ENCODE results near the gene ZNF3. TPM values are rescaled to one million over a fixed set of nuclear protein-coding genes. Genes with fewer than 3 reads are reported as not detected.
"Not testable (repeated sequence)": the region's sequence is repeated elsewhere in the genome, so short reads cannot be mapped to it uniquely, and the experiment has no call there.

The ZNF3 gene
- polyA plus RNA-seq = 16.6 to 17.7 TPM (median 16.8 TPM) in 3 replicates
- polyA plus RNA-seq (2011; ENCODE audit: low read depth) = 4.2 TPM
- 6.5 and 9.5 TPM in 2 replicates for polyA plus RNA-seq (2011; cell fraction: cytosol; rRNA removed)
- 36.3 and 40.5 TPM in 2 replicates for polyA plus RNA-seq (2011; cell fraction: nucleus; rRNA removed)
- 9.5 and 12.5 TPM in 2 replicates for polyA plus RNA-seq (2012; ENCODE audit: low replicate concordance)
- 12.2 to 25.6 TPM (median 14.7 TPM) in 3 replicates for polyA minus RNA-seq
- 8.6 TPM for polyA minus RNA-seq (2011; cell fraction: cytosol; rRNA and poly(A)+ RNA removed)
- 12.9 and 18.7 TPM in 2 replicates for polyA minus RNA-seq (2011; cell fraction: nucleus; rRNA and poly(A)+ RNA removed)

- Histone ChIP-seq H3K27me3 (ENCODE audit: control insufficient read depth, extremely low read depth, insufficient read depth, low read length) (no peaks in the 10 kb centered on the region), H3K36me3 (ENCODE audit: control insufficient read depth in 2 of 2, extremely low read depth in 1 of 2, insufficient read depth in 2 of 2, low read length in 2 of 2) (peaks cover 13 to 19% of the 10 kb centered on the region in 2 experiments), H3K4me1 (ENCODE audit: control insufficient read depth, extremely low read depth, insufficient read depth, low read length) (peaks cover 15% of the 10 kb centered on the region), H3K4me2 (ENCODE audit: control insufficient read depth, extremely low read depth, insufficient read depth, low read depth, low read length) (peak within 1 kb of the TSS; percentile 88), H3K9ac (ENCODE audit: control insufficient read depth, extremely low read depth, insufficient read depth, low read length) (peak within 1 kb of the TSS; percentile 95), H3K9me1 (ENCODE audit: control insufficient read depth, extremely low read depth, insufficient read depth, low read length) (no peaks in the 10 kb centered on the region), H3K79me2 (ENCODE audit: control insufficient read depth, insufficient read depth, low read length) (peaks cover 47% of the 10 kb centered on the region), H3K27ac (ENCODE audit: control insufficient read depth, insufficient read depth, low read length) (peak within 1 kb of the TSS; percentile 89), H4K20me1 (ENCODE audit: control insufficient read depth, extremely low read depth, insufficient read depth, low read length) (no peaks in the 10 kb centered on the region), H2AFZ (ENCODE audit: control insufficient read depth, low read length) (peak within 1 kb of the TSS; percentile 86), H3K4me3 (ENCODE audit: control insufficient read depth in 2 of 3, extremely low read depth in 1 of 3, insufficient read depth in 2 of 3, low read depth in 1 of 3, low read length in 3 of 3) (peak within 1 kb of the TSS; percentile 83 to 99 (median 99)), H3K9me3 (ENCODE audit: control insufficient read depth, low read depth, low read length) (no peaks in the 10 kb centered on the region)
- FAIRE-seq (peak; percentile 69), DNase-seq (ENCODE audit: low read depth, low spot score) (peak; percentile 91)
- dilution Hi-C loops (cut with MboI; ENCODE audit: extremely low pct_ligation_motif_present, low sequenced_read_pairs) = no loop called here
- TF ChIP-seq CTCF (optimal IDR thresholded peaks at IDR 0.05 in 1 of 3, IDR thresholded peaks at IDR 0.05 in 1 of 3, conservative IDR thresholded peaks at IDR 0.05 in 1 of 3; ENCODE audit: extremely low read depth in 1 of 3, insufficient read depth in 2 of 3, low read length in 3 of 3) (peak; percentile 59 to 95 (median 87)), EZH2 (IDR thresholded peaks at IDR 0.05; ENCODE audit: low read length) (no peak)
These were observed at the start of gene ZNF3 for GRCh38 chr7:100081535-100082102. ZNF3 (minus strand) TSS chr7:100081723; CDS start chr7:100077357, 4,366 bp downstream.

GRCh38 chr7:100130608-100131453 is 49.3 kb upstream of the ZNF3 start:
- Histone ChIP-seq H3K9ac (ENCODE audit: control insufficient read depth, extremely low read depth, insufficient read depth, low read length) (peak overlapping the region; percentile 61), H3K27me3 (ENCODE audit: control insufficient read depth, extremely low read depth, insufficient read depth, low read length) (no peaks in the 10 kb centered on the region), H4K20me1 (ENCODE audit: control insufficient read depth, extremely low read depth, insufficient read depth, low read length) (no peaks in the 10 kb centered on the region), H3K27ac (ENCODE audit: control insufficient read depth, insufficient read depth, low read length) (no peak overlapping the region), H3K4me2 (ENCODE audit: control insufficient read depth, extremely low read depth, insufficient read depth, low read depth, low read length) (peak overlapping the region; percentile 77), H3K79me2 (ENCODE audit: control insufficient read depth, insufficient read depth, low read length) (no peaks in the 10 kb centered on the region), H3K36me3 (ENCODE audit: control insufficient read depth in 2 of 2, extremely low read depth in 1 of 2, insufficient read depth in 2 of 2, low read length in 2 of 2) (no peaks in the 10 kb centered on the region), H3K4me3 (ENCODE audit: control insufficient read depth in 2 of 3, extremely low read depth in 1 of 3, insufficient read depth in 2 of 3, low read depth in 1 of 3, low read length in 3 of 3) (peak overlapping the region in 2 of 3 experiments; percentile 40 to 42), H2AFZ (ENCODE audit: control insufficient read depth, low read length) (peak overlapping the region; percentile 75), H3K9me3 (ENCODE audit: control insufficient read depth, low read depth, low read length) (no peaks in the 10 kb centered on the region), H3K9me1 (ENCODE audit: control insufficient read depth, extremely low read depth, insufficient read depth, low read length) (no peaks in the 10 kb centered on the region), H3K4me1 (ENCODE audit: control insufficient read depth, extremely low read depth, insufficient read depth, low read length) (peaks cover 10% of the 10 kb centered on the region)
- dilution Hi-C loops (cut with MboI; ENCODE audit: extremely low pct_ligation_motif_present, low sequenced_read_pairs) = no loop called here
- DNase-seq (ENCODE audit: low read depth, low spot score) (no peak), FAIRE-seq (no peak)
- TF ChIP-seq CTCF (optimal IDR thresholded peaks at IDR 0.05 in 1 of 3, IDR thresholded peaks at IDR 0.05 in 1 of 3, conservative IDR thresholded peaks at IDR 0.05 in 1 of 3; ENCODE audit: extremely low read depth in 1 of 3, insufficient read depth in 2 of 3, low read length in 3 of 3) (peak; percentile 60 to 91 (median 79)), EZH2 (IDR thresholded peaks at IDR 0.05; ENCODE audit: low read length) (no peak)

- H2AFZ ChIP-seq (ENCODE audit: control insufficient read depth, low read length); FAIRE-seq; H3K9me1 ChIP-seq (ENCODE audit: control insufficient read depth, extremely low read depth, insufficient read depth, low read length); H3K79me2 ChIP-seq (ENCODE audit: control insufficient read depth, insufficient read depth, low read length); H3K4me1 ChIP-seq (ENCODE audit: control insufficient read depth, extremely low read depth, insufficient read depth, low read length); dilution Hi-C loops (cut with MboI; ENCODE audit: extremely low pct_ligation_motif_present, low sequenced_read_pairs); H3K36me3 ChIP-seq (ENCODE audit: control insufficient read depth in 2 of 2, extremely low read depth in 1 of 2, insufficient read depth in 2 of 2, low read length in 2 of 2); H3K27me3 ChIP-seq (ENCODE audit: control insufficient read depth, extremely low read depth, insufficient read depth, low read length); H3K9me3 ChIP-seq (ENCODE audit: control insufficient read depth, low read depth, low read length); H3K4me3 ChIP-seq (ENCODE audit: control insufficient read depth in 2 of 3, extremely low read depth in 1 of 3, insufficient read depth in 2 of 3, low read depth in 1 of 3, low read length in 3 of 3); H3K9ac ChIP-seq (ENCODE audit: control insufficient read depth, extremely low read depth, insufficient read depth, low read length); DNase-seq (ENCODE audit: low read depth, low spot score); H4K20me1 ChIP-seq (ENCODE audit: control insufficient read depth, extremely low read depth, insufficient read depth, low read length); H3K27ac ChIP-seq (ENCODE audit: control insufficient read depth, insufficient read depth, low read length); H3K4me2 ChIP-seq (ENCODE audit: control insufficient read depth, extremely low read depth, insufficient read depth, low read depth, low read length): not testable (repeated sequence)
These were observed 48.7 kb upstream of the ZNF3 start for GRCh38 chr7:100130220-100130607.

Measured in keratinocyte (primary cell).